ENCODE data around the gene SLC35C1. TPM values are rescaled to one million over a fixed set of nuclear protein-coding genes. Genes with fewer than 3 reads are reported as not detected.
A peak's percentile ranks its signal among the peaks of the same experiment; 100 is the strongest.

SLC35C1 gene
- total RNA-seq, 4 donors from 2014 or later, result 23.6 to 68.6 (median 28.2) TPM

DNA sequence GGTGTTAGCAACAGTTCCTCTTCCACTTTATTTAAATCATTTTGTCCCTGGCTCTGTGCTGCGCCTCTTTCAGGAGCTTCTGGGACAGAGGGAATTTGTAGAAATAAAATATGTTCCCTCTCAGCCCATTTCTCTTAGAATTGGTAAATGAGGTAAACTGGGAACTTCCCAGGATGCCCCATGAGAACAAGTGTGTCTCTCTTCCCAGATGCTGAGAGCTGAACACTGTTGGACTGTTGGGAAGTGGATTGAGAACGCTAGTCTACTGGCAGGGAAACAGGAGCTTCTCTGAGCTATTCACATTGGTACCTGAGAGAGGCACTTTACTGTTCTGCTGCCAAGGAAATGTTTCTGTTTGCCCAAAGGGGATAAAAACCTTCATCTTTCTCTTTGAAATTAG, 46.3 kb downstream of the SLC35C1 start:
- no peaks in the 10 kb centered on the region for H3K9me3 ChIP-seq
- H3K27me3 ChIP-seq, result no peaks in the 10 kb centered on the region
- intact Hi-C loops (cut with DNase I), result no loop called here
- TF ChIP-seq, protein P1, sequence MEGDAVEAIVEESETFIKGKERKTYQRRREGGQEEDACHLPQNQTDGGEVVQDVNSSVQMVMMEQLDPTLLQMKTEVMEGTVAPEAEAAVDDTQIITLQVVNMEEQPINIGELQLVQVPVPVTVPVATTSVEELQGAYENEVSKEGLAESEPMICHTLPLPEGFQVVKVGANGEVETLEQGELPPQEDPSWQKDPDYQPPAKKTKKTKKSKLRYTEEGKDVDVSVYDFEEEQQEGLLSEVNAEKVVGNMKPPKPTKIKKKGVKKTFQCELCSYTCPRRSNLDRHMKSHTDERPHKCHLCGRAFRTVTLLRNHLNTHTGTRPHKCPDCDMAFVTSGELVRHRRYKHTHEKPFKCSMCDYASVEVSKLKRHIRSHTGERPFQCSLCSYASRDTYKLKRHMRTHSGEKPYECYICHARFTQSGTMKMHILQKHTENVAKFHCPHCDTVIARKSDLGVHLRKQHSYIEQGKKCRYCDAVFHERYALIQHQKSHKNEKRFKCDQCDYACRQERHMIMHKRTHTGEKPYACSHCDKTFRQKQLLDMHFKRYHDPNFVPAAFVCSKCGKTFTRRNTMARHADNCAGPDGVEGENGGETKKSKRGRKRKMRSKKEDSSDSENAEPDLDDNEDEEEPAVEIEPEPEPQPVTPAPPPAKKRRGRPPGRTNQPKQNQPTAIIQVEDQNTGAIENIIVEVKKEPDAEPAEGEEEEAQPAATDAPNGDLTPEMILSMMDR (IDR thresholded peaks at IDR 0.05), result no peak
- TF ChIP-seq POLR2A (IDR thresholded peaks at IDR 0.05), result no peak
- DNase-seq, result no peak
- H3K4me1 ChIP-seq, result peaks cover 14 to 88% (median 29%) of the 10 kb centered on the region in 3 donors
- H3K4me3 ChIP-seq, result no peak overlapping the region
- H3K36me3 ChIP-seq, result peaks cover 0 to 6% (median 0%) of the 10 kb centered on the region in 3 donors
- H3K27ac ChIP-seq, result peak overlapping the region in 2 of 4 donors; percentile 48 to 75
- WGBS, 2 donors, result 62 to 75% methylated on average over 2 of the region's 2 CpGs

DNA sequence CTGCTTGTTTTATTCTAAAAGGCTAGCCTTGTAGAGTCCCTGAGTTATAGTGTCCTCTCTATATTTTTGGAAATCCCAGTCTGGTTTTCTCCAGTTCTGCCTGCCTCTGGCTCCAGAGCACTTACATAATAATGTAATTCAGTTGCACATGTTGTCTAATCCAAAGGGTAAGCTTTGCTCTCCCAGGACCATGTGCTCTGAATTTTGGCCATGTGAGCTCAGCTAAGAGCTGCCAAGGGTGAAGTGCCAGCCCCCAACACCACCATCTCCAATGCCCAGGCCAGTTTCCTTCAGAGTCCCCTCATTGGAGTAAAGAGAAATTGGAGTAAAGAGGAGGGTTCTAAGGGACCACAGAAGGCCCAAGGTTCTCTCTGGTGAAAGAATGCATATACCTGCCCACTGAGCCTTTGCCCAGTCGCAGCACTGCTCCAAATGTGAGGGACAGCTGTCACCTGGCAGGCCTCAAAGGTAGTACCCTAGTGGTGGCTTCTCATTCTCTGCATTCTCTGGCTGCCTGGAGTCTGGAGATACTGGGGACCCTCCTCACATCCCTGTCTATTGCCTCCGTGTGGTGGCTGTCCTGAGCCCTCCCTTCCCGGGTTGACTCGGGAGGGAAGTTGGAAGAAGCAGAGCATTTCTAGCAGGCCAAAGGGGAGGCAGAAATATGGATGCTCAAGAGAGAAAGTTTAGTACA, 47.2 kb downstream of the SLC35C1 start:
- no peak for TF ChIP-seq POLR2A (IDR thresholded peaks at IDR 0.05)
- TF ChIP-seq, protein P1 (IDR thresholded peaks at IDR 0.05), result no peak
- H3K9me3 ChIP-seq, result no peaks in the 10 kb centered on the region
- no peak overlapping the region for H3K4me3 ChIP-seq
- DNase-seq, result no peak
- peaks cover 0 to 16% (median 0%) of the 10 kb centered on the region in 3 donors for H3K36me3 ChIP-seq
- H3K4me1 ChIP-seq, result peaks cover 14 to 91% (median 35%) of the 10 kb centered on the region in 3 donors
- no peaks in the 10 kb centered on the region for H3K27me3 ChIP-seq
- intact Hi-C loops (cut with DNase I), result no loop called here
- WGBS, 2 donors, result 31 to 77% methylated on average over 2 to 3 of the region's 4 CpGs
- H3K27ac ChIP-seq, result peak overlapping the region in 3 of 4 donors; percentile 42 to 75 (median 48)

DNA sequence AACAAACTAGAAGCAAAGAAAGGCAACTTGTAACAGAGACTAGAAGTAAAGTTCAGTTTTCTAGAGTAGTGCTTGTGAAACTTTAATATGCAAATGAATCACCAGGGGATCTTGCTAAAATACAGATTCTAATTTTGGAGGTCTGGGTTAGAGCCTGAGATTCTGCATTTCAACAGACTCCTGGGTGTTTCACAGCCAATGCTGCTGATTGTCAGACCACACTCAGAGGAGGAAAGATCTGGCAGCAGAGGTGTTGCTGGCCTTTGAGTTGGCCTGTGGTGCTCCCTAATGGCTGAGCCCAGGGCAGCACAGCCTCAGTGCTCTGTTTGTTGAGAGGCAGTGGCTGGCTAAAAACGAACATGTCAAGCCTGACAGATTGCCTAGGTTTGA, 47.8 kb downstream of the SLC35C1 start:
- WGBS, 2 donors, result 27 to 33% methylated on average over 1 of the region's 1 CpG
- Histone ChIP-seq H3K27me3 (no peaks in the 10 kb centered on the region), H3K36me3 (peaks cover 0 to 21% (median 0%) of the 10 kb centered on the region in 3 donors), H3K27ac (peak overlapping the region in 3 of 4 donors; percentile 42 to 75 (median 48)), H3K4me1 (peaks cover 19 to 96% (median 40%) of the 10 kb centered on the region in 3 donors), H3K4me3 (no peak overlapping the region), H3K9me3 (no peaks in the 10 kb centered on the region)
- TF ChIP-seq, protein P1 (IDR thresholded peaks at IDR 0.05), result no peak
- TF ChIP-seq POLR2A (IDR thresholded peaks at IDR 0.05), result no peak
- intact Hi-C loops (cut with DNase I), result no loop called here
- DNase-seq, result no peak

DNA sequence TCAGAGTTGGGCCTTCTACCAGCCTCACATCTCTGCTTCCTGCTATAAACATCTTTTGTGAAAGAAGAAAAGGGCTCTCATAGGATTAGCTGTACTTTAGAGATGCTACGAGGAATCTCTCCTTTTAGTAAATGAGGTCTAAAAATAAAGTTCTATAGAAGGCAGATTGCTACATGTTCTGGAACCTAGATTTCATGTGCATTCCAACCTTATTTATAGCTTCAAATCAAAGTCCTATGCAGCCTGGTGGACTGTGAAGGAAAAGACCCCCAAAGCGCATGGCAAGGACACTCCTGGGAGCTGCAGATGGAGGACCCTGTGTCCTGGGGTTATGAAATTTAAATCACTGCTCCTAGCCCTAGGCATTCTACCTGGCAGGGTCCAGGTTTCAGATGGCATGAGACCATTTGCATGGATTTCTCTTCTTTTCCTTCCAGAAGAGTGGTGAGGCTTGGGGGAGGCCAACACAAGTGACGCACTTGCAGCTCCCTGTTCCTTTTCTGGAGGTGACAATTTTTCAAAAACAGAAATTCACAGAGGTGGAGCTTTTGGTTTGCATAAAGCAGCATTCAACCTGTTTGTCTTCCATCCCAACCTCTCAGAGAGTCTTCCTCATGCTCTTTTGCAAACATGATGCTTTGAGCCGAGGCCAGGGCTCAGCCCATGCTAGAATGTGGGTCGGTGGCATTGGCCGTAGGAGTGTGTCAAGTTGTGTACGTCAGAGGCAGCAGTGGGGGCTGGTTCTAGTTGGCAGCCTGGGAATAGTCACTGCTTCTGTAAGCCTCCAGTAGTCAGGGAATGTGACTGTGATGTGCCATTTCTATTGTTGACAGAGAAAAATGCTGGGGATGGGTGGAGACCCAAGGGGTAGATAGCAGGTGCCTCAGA, 48.6 kb downstream of the SLC35C1 start:
- Histone ChIP-seq H3K4me1 (peaks cover 19 to 96% (median 46%) of the 10 kb centered on the region in 3 donors), H3K27ac (peak overlapping the region in 3 of 4 donors; percentile 46 to 77 (median 75)), H3K4me3 (no peak overlapping the region), H3K27me3 (no peaks in the 10 kb centered on the region), H3K9me3 (no peaks in the 10 kb centered on the region), H3K36me3 (peaks cover 0 to 30% (median 0%) of the 10 kb centered on the region in 3 donors)
- intact Hi-C loops (cut with DNase I), result no loop called here
- 73 to 80% methylated on average over 7 of the region's 7 CpGs for WGBS, 2 donors
- DNase-seq, result no peak
- TF ChIP-seq, protein P1 (IDR thresholded peaks at IDR 0.05), result no peak
- no peak for TF ChIP-seq POLR2A (IDR thresholded peaks at IDR 0.05)

DNA sequence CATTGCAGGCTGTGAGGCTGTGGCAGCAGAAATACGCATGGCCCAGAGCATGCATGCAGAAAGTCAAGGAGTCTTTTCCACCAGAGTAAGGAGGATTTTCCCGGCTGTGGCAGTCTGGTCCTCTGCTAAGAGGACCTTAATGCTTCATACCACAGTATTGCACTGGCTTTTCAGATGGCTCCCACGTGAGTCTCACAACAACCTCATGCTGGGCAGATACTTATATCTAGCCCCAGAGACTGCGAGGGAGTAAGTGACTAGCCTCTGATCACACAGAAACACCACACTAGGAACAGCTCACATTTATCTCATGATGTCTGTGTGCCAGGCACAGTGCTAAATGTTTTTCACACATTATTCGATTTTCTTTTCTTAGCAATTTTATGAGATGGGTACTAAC, 50.4 kb downstream of the SLC35C1 start:
- Histone ChIP-seq H3K27ac (peak overlapping the region; percentile 13 to 77 (median 74)), H3K9me3 (no peaks in the 10 kb centered on the region), H3K36me3 (peaks cover 0 to 46% (median 0%) of the 10 kb centered on the region in 3 donors), H3K27me3 (no peaks in the 10 kb centered on the region), H3K4me3 (no peak overlapping the region), H3K4me1 (peaks cover 23 to 95% (median 57%) of the 10 kb centered on the region in 3 donors)
- 77 to 84% methylated on average over 2 to 3 of the region's 5 CpGs for WGBS, 2 donors
- TF ChIP-seq POLR2A (IDR thresholded peaks at IDR 0.05), result no peak
- TF ChIP-seq, protein P1 (IDR thresholded peaks at IDR 0.05), result no peak
- DNase-seq, result no peak
- intact Hi-C loops (cut with DNase I), result no loop called here
